Endothelial cell of umbilical vein (primary cell): Measurements from ENCODE around the gene SPDEF. TPM values are rescaled to one million over a fixed set of nuclear protein-coding genes. Genes with fewer than 3 reads are reported as not detected.
A peak's percentile ranks its signal among the peaks of the same experiment; 100 is the strongest.

Experiments
- BruUV-seq: library from RNA; stranded (reverse); fragments of 400-500 nt; replicated peaks from 2 replicates; lab custom pipeline; 2021; lab: Mats Ljungman, UMichigan
- CTCF ChIA-PET: fragments of 300-600, 350-600 bp; sonication (Branson Sonifier 250); formaldehyde crosslinking; loops from one replicate; lab custom pipeline; 2021; ENCODE audit warnings: antibody characterized with exemption, inconsistent platforms; lab: Charles Lee
- POLR2A ChIA-PET: fragments of 300-600, 350-600 bp; sonication (Branson Sonifier 250); formaldehyde crosslinking; loops from one replicate; lab custom pipeline; 2021; ENCODE audit warnings: antibody characterized with exemption, inconsistent platforms; lab: Charles Lee
- DNase-seq: peaks from one replicate; pipeline ENCODE4 v3.0.0-alpha.2; 2011; ENCODE audit warnings: low read depth, low spot score
- FAIRE-seq: peaks from 2 replicates; lab custom pipeline; 2011; peaks lifted over from hg19 to GRCh38; lab: Jason Lieb, UNC
- H2AFZ ChIP-seq: 2 replicates; pipeline ENCODE4 v1.6.0; 2012; ENCODE audit warnings: low read depth, low read length, control low read depth, inconsistent platforms
- H3K27ac ChIP-seq: 2 replicates; pipeline ENCODE4 v1.5.1; 2011; ENCODE audit warnings: low read depth, mild to moderate bottlenecking, control low read depth, low read length, moderate library complexity; ENCODE audit not compliant: insufficient read depth
- H3K27me3 ChIP-seq, 2 experiments: 2 replicates each; pipeline versions ENCODE4 v1.6.0 to v1.6.1; 2011; ENCODE audit warnings: low read length in 2 of 2, mixed read lengths in 1 of 2; ENCODE audit not compliant: control insufficient read depth in 2 of 2, insufficient read depth in 2 of 2
- H3K36me3 ChIP-seq, 2 experiments: 2 replicates in 1 of 2; 3 replicates in 1 of 2; pipeline ENCODE4 v1.5.1; 2011; ENCODE audit warnings: low read length in 2 of 2, mild to moderate bottlenecking in 1 of 2, moderate library complexity in 1 of 2; ENCODE audit not compliant: control insufficient read depth in 2 of 2, insufficient read depth in 2 of 2; ENCODE audit errors: extremely low read depth in 1 of 2
- H3K4me1 ChIP-seq: 3 replicates; pipeline ENCODE4 v1.5.1; 2011; ENCODE audit warnings: mild to moderate bottlenecking, low read length; ENCODE audit not compliant: control insufficient read depth, insufficient read depth; ENCODE audit errors: extremely low read depth
- H3K4me2 ChIP-seq: 2 replicates; pipeline ENCODE4 v1.6.1; 2011; ENCODE audit warnings: low read length, control low read depth, mixed read lengths; ENCODE audit not compliant: insufficient read depth
- H3K4me3 ChIP-seq, 3 experiments: fragments of 200-600 bp in 1 of 3; sonication (generic), shearing (Covaris generic) in 1 of 3; replicated peaks in 1 of 3; 2 replicates each; pipeline ENCODE4 v1.5.1; 2011 to 2016; ENCODE audit warnings: control low read depth in 3 of 3, low read length in 3 of 3, mild to moderate bottlenecking in 2 of 3, inconsistent platforms in 1 of 3, low read depth in 1 of 3, moderate library complexity in 1 of 3; ENCODE audit not compliant: insufficient read depth in 1 of 3
- H3K79me2 ChIP-seq: 2 replicates; pipeline ENCODE4 v1.6.0; 2012; ENCODE audit warnings: low read length, inconsistent platforms; ENCODE audit not compliant: control insufficient read depth, insufficient read depth
- H3K9ac ChIP-seq: replicated peaks from 2 replicates; pipeline ENCODE3; 2011; ENCODE audit warnings: low read length, control low read depth; ENCODE audit not compliant: insufficient read depth; ENCODE audit errors: extremely low read depth
- H3K9me1 ChIP-seq: replicated peaks from 3 replicates; pipeline ENCODE4 v1.6.0; 2011; ENCODE audit warnings: mild to moderate bottlenecking, low read length; ENCODE audit not compliant: control insufficient read depth, insufficient read depth; ENCODE audit errors: extremely low read depth
- H3K9me3 ChIP-seq: replicated peaks from 2 replicates; pipeline ENCODE4 v1.5.1; 2012; ENCODE audit warnings: low read length, inconsistent platforms; ENCODE audit not compliant: control insufficient read depth, insufficient read depth
- H4K20me1 ChIP-seq: replicated peaks from 2 replicates; pipeline ENCODE3; 2011; ENCODE audit warnings: mild to moderate bottlenecking, low read length; ENCODE audit not compliant: control insufficient read depth, insufficient read depth; ENCODE audit errors: extremely low read depth
- CTCF ChIP-seq, 2 donors: IDR thresholded peaks; 1 replicate in 1 of 2; 2 replicates in 1 of 2; pipeline ENCODE4 v1.5.1; 2011; ENCODE audit warnings: low read length in 2 of 2, mild to moderate bottlenecking in 2 of 2, moderate library complexity in 2 of 2, control low read depth in 1 of 2, inconsistent platforms in 1 of 2, low read depth in 1 of 2; ENCODE audit not compliant: insufficient read depth in 1 of 2; ENCODE audit errors: extremely low read depth in 1 of 2
- EZH2 ChIP-seq: IDR thresholded peaks from 2 replicates; pipeline ENCODE4 v1.6.1; 2012; ENCODE audit warnings: borderline replicate concordance, low read depth, mild to moderate bottlenecking, moderate library complexity, low read length, inconsistent platforms; ENCODE audit not compliant: severe bottlenecking
- FOS ChIP-seq: IDR thresholded peaks from 2 replicates; pipeline ENCODE4 v1.6.1; 2011; ENCODE audit warnings: mild to moderate bottlenecking, low read length, moderate library complexity, borderline replicate concordance; ENCODE audit not compliant: insufficient read depth
- MAX ChIP-seq: IDR thresholded peaks from 2 replicates; pipeline ENCODE4 v1.6.1; 2011; ENCODE audit not compliant: insufficient read depth, insufficient read length
- dilution Hi-C: fragments of 300-500 bp; cut with MboI; formaldehyde crosslinking; loops from one replicate; pipeline ENCODE4 v1.15.0; 2019; ENCODE audit warnings: low sequenced_read_pairs; ENCODE audit not compliant: extremely low pct_ligation_motif_present
- intact Hi-C: fragments of 100-400 bp; cut with micrococcal nuclease; formaldehyde crosslinking; loops from one replicate; pipeline ENCODE4 v1.10.0; 2022
- polyA plus RNA-seq, 4 experiments: library from polyadenylated mRNA; depleted of rRNA in 3 of 4; stranded (reverse) in 3 of 4; unstranded in 1 of 4; fragments of >200 nt; gene quantifications; 2 replicates each; pipeline versions ENCODE4 v1.2.1 to v1.2.3, GENCODE V29; 2011 to 2012; ENCODE audit warnings: missing spikeins in 1 of 4
- total RNA-seq: library from RNA; stranded (reverse); gene quantifications from 2 replicates; pipeline ENCODE4 v1.2.3, GENCODE V29; 2021

SPDEF gene
- total and polyA plus RNA-seq, 2 donors (not counting 3 experiments of a cell fraction or from before 2014, with no cell fraction given) = not detected

GRCh38 chr6:34587325-34587724 is 31.2 kb upstream of the SPDEF start:
- H3K27ac ChIP-seq = no peak overlapping the region
- no peaks in the 10 kb centered on the region for H3K9me1 ChIP-seq
- H3K9ac ChIP-seq = no peak overlapping the region
- intact Hi-C loops = no loop called here
- TSS peak; percentile 31 for BruUV-seq
- peaks cover 6% of the 10 kb centered on the region for H3K79me2 ChIP-seq
- ChIA-PET CTCF (interaction anchor here (1.3 kb wide), 2 partner anchors 9 to 22 kb away, joined by 3 to 6 read pairs; no protein-coding TSS in a partner anchor), POLR2A (no interaction called here)
- H3K4me3 ChIP-seq = no peak overlapping the region
- no peaks in the 10 kb centered on the region for H3K4me1 ChIP-seq
- H3K27me3 ChIP-seq = no peaks in the 10 kb centered on the region
- H4K20me1 ChIP-seq = no peaks in the 10 kb centered on the region
- FAIRE-seq = no peak
- no peak overlapping the region for H3K4me2 ChIP-seq
- H3K9me3 ChIP-seq = no peaks in the 10 kb centered on the region
- TF ChIP-seq MAX (no peak), EZH2 (no peak), FOS (no peak), CTCF (IDR thresholded peaks at IDR 0.05; ENCODE audit: extremely low read depth in 1 of 2, insufficient read depth in 1 of 2, low read depth in 1 of 2, low read length in 2 of 2) (no peak)
- H3K36me3 ChIP-seq = peaks cover 0 to 14% of the 10 kb centered on the region in 2 experiments
- H2AFZ ChIP-seq = no peak overlapping the region
- DNase-seq = no peak
- dilution Hi-C loops = no loop called here
